ENCODE measurements around the gene THOC1.
A peak's percentile ranks its signal among the peaks of the same experiment; 100 is the strongest.

Gene THOC1

GRCh38 chr18:285817-286216, 18.0 kb upstream of the THOC1 start:
- no peak for DNase-seq (ENCODE audit: low read depth)
- no peak for TF ChIP-seq CTCF (IDR thresholded peaks at IDR 0.05; ENCODE audit: low read depth, low read length, missing control alignments)
- no peak overlapping the region for H3K4me3 ChIP-seq (ENCODE audit: low read depth, low read length)

- DNase-seq (ENCODE audit: low read depth) = no peak
- H3K4me3 ChIP-seq (ENCODE audit: low read depth, low read length) = no peak overlapping the region
- TF ChIP-seq CTCF (IDR thresholded peaks at IDR 0.05; ENCODE audit: low read depth, low read length, missing control alignments) = no peak
Observed at GRCh38 chr18:275486-275885, 7.6 kb upstream of the THOC1 start.

GRCh38 chr18:274313-274712, 6.5 kb upstream of the THOC1 start:
- no peak overlapping the region for H3K4me3 ChIP-seq (ENCODE audit: low read depth, low read length)
- no peak for TF ChIP-seq CTCF (IDR thresholded peaks at IDR 0.05; ENCODE audit: low read depth, low read length, missing control alignments)
- no peak for DNase-seq (ENCODE audit: low read depth)

GRCh38 chr18:273525-273924, 5.7 kb upstream of the THOC1 start:
- TF ChIP-seq CTCF (IDR thresholded peaks at IDR 0.05; ENCODE audit: low read depth, low read length, missing control alignments) = no peak
- DNase-seq (ENCODE audit: low read depth) = no peak
- H3K4me3 ChIP-seq (ENCODE audit: low read depth, low read length) = no peak overlapping the region

- H3K4me3 ChIP-seq (ENCODE audit: low read depth, low read length) = no peak overlapping the region
- no peak for DNase-seq (ENCODE audit: low read depth)
- no peak for TF ChIP-seq CTCF (IDR thresholded peaks at IDR 0.05; ENCODE audit: low read depth, low read length, missing control alignments)
Observed at GRCh38 chr18:272650-273049, 4.8 kb upstream of the THOC1 start.

GRCh38 chr18:269480-270095, 1.7 kb upstream of the THOC1 start:
- no peak for DNase-seq (ENCODE audit: low read depth)
- no peak for TF ChIP-seq CTCF (IDR thresholded peaks at IDR 0.05; ENCODE audit: low read depth, low read length, missing control alignments)
- H3K4me3 ChIP-seq (ENCODE audit: low read depth, low read length) = no peak overlapping the region

- no peak for TF ChIP-seq CTCF (IDR thresholded peaks at IDR 0.05; ENCODE audit: low read depth, low read length, missing control alignments)
- DNase-seq (ENCODE audit: low read depth) = peak; percentile 4
- H3K4me3 ChIP-seq (ENCODE audit: low read depth, low read length) = peak overlapping the region; percentile 81
Observed at GRCh38 chr18:267380-267687, 513 bp downstream of the THOC1 start.

Measured in GM12864 (cell line).